HEK293 (cell line): ENCODE results near the gene SLC35G3.
A peak's percentile ranks its signal among the peaks of the same experiment; 100 is the strongest.

Experiments
- CTCF ChIA-PET: fragments of 350-600 bp; formaldehyde crosslinking; extraction: SDS; loops from one replicate; lab custom pipeline; 2021; ENCODE audit warnings: antibody characterized with exemption; lab: Yijun Ruan, JAX
- POLR2A ChIA-PET: fragments of 300-600 bp; formaldehyde crosslinking; extraction: SDS; loops from one replicate; lab custom pipeline; 2020; ENCODE audit warnings: antibody characterized with exemption, inconsistent platforms; lab: Yijun Ruan, JAX
- H3K27ac ChIP-seq: fragments of 200-500 bp; sonication (Bioruptor generic); 2 replicates; pipeline ENCODE4 v1.5.1; 2014; ENCODE audit warnings: low read depth, low read length, control low read depth, inconsistent platforms; ENCODE audit errors: extremely low read depth
- H3K36me3 ChIP-seq, 2 experiments: fragments of 200-500 bp in 1 of 2; sonication (Bioruptor generic) in 1 of 2; 1 replicate in 1 of 2; 2 replicates in 1 of 2; pipeline ENCODE4 v1.5.1; 2014 to 2017; ENCODE audit warnings: inconsistent platforms in 2 of 2, low read length in 2 of 2; ENCODE audit not compliant: control insufficient read depth in 2 of 2, insufficient read depth in 1 of 2
- H3K4me1 ChIP-seq: fragments of 200-500 bp; sonication (Bioruptor generic); 2 replicates; pipeline ENCODE4 v1.5.1; 2014; ENCODE audit warnings: mild to moderate bottlenecking, low read length, inconsistent platforms; ENCODE audit not compliant: control insufficient read depth, insufficient read depth
- H3K4me3 ChIP-seq: 2 replicates; pipeline ENCODE4 v1.5.1; 2011; ENCODE audit warnings: low read depth, mild to moderate bottlenecking, control low read depth, low read length, moderate library complexity
- H3K9me3 ChIP-seq: fragments of 200-500 bp; sonication (Bioruptor generic); 2 replicates; pipeline ENCODE4 v1.5.1; 2014; ENCODE audit warnings: low read depth, low read length, inconsistent platforms; ENCODE audit not compliant: control insufficient read depth, insufficient read depth
- BCL6B ChIP-seq: fragments of 450-650 bp; formaldehyde crosslinking; IDR thresholded peaks from 2 replicates; pipeline ENCODE4 v1.5.1; 2017; ENCODE audit warnings: missing biosample characterization, missing genetic modification characterization
- GLI4 ChIP-seq: fragments of 450-650 bp; formaldehyde crosslinking; IDR thresholded peaks from 2 replicates; pipeline ENCODE4 v1.5.1; 2016; ENCODE audit warnings: missing biosample characterization, missing genetic modification characterization
- GLIS1 ChIP-seq: fragments of 450-650 bp; formaldehyde crosslinking; IDR thresholded peaks from 2 replicates; pipeline ENCODE4 v1.5.1; 2016; ENCODE audit warnings: missing biosample characterization, missing genetic modification characterization
- HOXD13 ChIP-seq: sonication (generic); formaldehyde crosslinking; IDR thresholded peaks from 2 replicates; pipeline ENCODE4 v1.8.0; 2022; ENCODE audit warnings: missing genetic modification reagents, borderline replicate concordance
- KLF17 ChIP-seq: fragments of 450-650 bp; formaldehyde crosslinking; IDR thresholded peaks from 2 replicates; pipeline ENCODE4 v1.5.1; 2016; ENCODE audit warnings: missing biosample characterization, missing genetic modification characterization
- KLF8 ChIP-seq: fragments of 450-650 bp; formaldehyde crosslinking; IDR thresholded peaks from 2 replicates; pipeline ENCODE4 v1.5.1; 2016; ENCODE audit warnings: missing biosample characterization, missing genetic modification characterization
- MZF1 ChIP-seq: fragments of 450-650 bp; formaldehyde crosslinking; IDR thresholded peaks from 2 replicates; pipeline ENCODE4 v1.5.1; 2017; ENCODE audit warnings: missing biosample characterization, missing genetic modification characterization, borderline replicate concordance
- PBX3 ChIP-seq: sonication (generic); formaldehyde crosslinking; IDR thresholded peaks from 2 replicates; pipeline ENCODE4 v1.8.1; 2022; ENCODE audit warnings: mild to moderate bottlenecking, moderate library complexity, missing genetic modification reagents
- REPIN1 ChIP-seq: fragments of 450-650 bp; formaldehyde crosslinking; IDR thresholded peaks from 2 replicates; pipeline ENCODE4 v1.5.1; 2017; ENCODE audit warnings: missing biosample characterization, missing genetic modification characterization, low read depth
- SP2 ChIP-seq: fragments of 450-650 bp; formaldehyde crosslinking; IDR thresholded peaks from 2 replicates; pipeline ENCODE4 v1.5.1; 2016; ENCODE audit warnings: missing biosample characterization, missing genetic modification characterization
- ZBTB20 ChIP-seq: fragments of 450-650 bp; formaldehyde crosslinking; IDR thresholded peaks from 2 replicates; pipeline ENCODE4 v1.5.1; 2016; ENCODE audit warnings: missing biosample characterization, missing genetic modification characterization
- ZBTB44 ChIP-seq: fragments of 450-650 bp; IDR thresholded peaks from 2 replicates; pipeline ENCODE4 v1.5.1; 2018; ENCODE audit warnings: missing biosample characterization, mild to moderate bottlenecking, missing genetic modification characterization
- ZBTB6 ChIP-seq: fragments of 450-650 bp; formaldehyde crosslinking; IDR thresholded peaks from 2 replicates; pipeline ENCODE4 v1.5.1; 2017; ENCODE audit warnings: missing biosample characterization, missing genetic modification characterization
- ZEB2 ChIP-seq: fragments of 450-650 bp; formaldehyde crosslinking; IDR thresholded peaks from 2 replicates; pipeline ENCODE4 v1.5.1; 2016; ENCODE audit warnings: missing biosample characterization, missing genetic modification characterization
- ZNF18 ChIP-seq: fragments of 450-650 bp; formaldehyde crosslinking; IDR thresholded peaks from 2 replicates; pipeline ENCODE4 v1.5.1; 2016; ENCODE audit warnings: missing biosample characterization, missing genetic modification characterization
- ZNF280D ChIP-seq: fragments of 450-650 bp; formaldehyde crosslinking; IDR thresholded peaks from 2 replicates; pipeline ENCODE4 v1.5.1; 2016; ENCODE audit warnings: missing biosample characterization, missing genetic modification characterization
- ZNF292 ChIP-seq: fragments of 450-650 bp; formaldehyde crosslinking; IDR thresholded peaks from 2 replicates; pipeline ENCODE4 v1.5.1; 2016; ENCODE audit warnings: low read depth, missing biosample characterization, missing genetic modification characterization, borderline replicate concordance
- ZNF37A ChIP-seq: fragments of 450-650 bp; IDR thresholded peaks from 2 replicates; pipeline ENCODE4 v1.5.1; 2018; ENCODE audit warnings: missing biosample characterization, missing genetic modification characterization
- ZNF394 ChIP-seq: fragments of 450-650 bp; formaldehyde crosslinking; IDR thresholded peaks from 2 replicates; pipeline ENCODE4 v1.5.1; 2016; ENCODE audit warnings: missing biosample characterization, missing genetic modification characterization, mild to moderate bottlenecking, moderate library complexity, borderline replicate concordance
- ZNF398 ChIP-seq: fragments of 450-650 bp; formaldehyde crosslinking; IDR thresholded peaks from 2 replicates; pipeline ENCODE4 v1.5.1; 2017; ENCODE audit warnings: missing biosample characterization, missing genetic modification characterization
- ZNF404 ChIP-seq: fragments of 450-650 bp; formaldehyde crosslinking; IDR thresholded peaks from 2 replicates; pipeline ENCODE4 v1.5.1; 2017; ENCODE audit warnings: missing biosample characterization, missing genetic modification characterization
- ZNF837 ChIP-seq: fragments of 450-650 bp; formaldehyde crosslinking; IDR thresholded peaks from 2 replicates; pipeline ENCODE4 v1.5.1; 2016; ENCODE audit warnings: missing biosample characterization, missing genetic modification characterization
- ZXDB ChIP-seq: fragments of 450-650 bp; formaldehyde crosslinking; IDR thresholded peaks from 2 replicates; pipeline ENCODE4 v1.5.1; 2016; ENCODE audit warnings: missing biosample characterization, missing genetic modification characterization

Gene SLC35G3

GRCh38 chr17:35242805-35243560, 48.8 kb upstream of the SLC35G3 start, which contains the start of gene SLFN5:
Gene SLFN5, plus strand, starts transcription at chr17:35243072. Its CDS starts 15,619 bp downstream, at chr17:35258691.
- Histone ChIP-seq H3K4me1 (peaks cover 23% of the 10 kb centered on the region), H3K36me3 (peaks cover 0 to 10% of the 10 kb centered on the region in 2 experiments; a peak in 1 of 3 replicates), H3K9me3 (no peaks in the 10 kb centered on the region), H3K4me3 (peak within 1 kb of the TSS; percentile 76), H3K27ac (peak within 1 kb of the TSS; percentile 93)
- ChIA-PET CTCF (interaction anchor here (0.6 to 1.3 kb wide), 4 partner anchors 9 to 386 kb away, joined by 3 to 7 read pairs (median 4); no protein-coding TSS in a partner anchor), POLR2A (interaction anchor here (0.5 to 3.2 kb wide), 8 partner anchors 11 to 714 kb away, joined by 3 to 27 read pairs (median 4); partner anchors contain the start of genes PEX12 and SLFN11)
- peak; percentile 70 for TF ChIP-seq ZNF394 (tag by site-specific recombination)
- TF ChIP-seq PBX3 (CRISPR knock-in tag): peak; percentile 97
- 0 out of 2 replicates have a peak, but pooled peaks have one; percentile 15 for TF ChIP-seq ZXDB (tag by site-specific recombination)
- TF ChIP-seq BCL6B (tag by site-specific recombination): no peak
- no peak for TF ChIP-seq ZNF18 (tag by site-specific recombination)
- TF ChIP-seq ZBTB20 (tag by site-specific recombination): peak; percentile 64; the same call in 1 of the 2 replicates
- no peak; the same call in 1 of the 2 replicates for TF ChIP-seq KLF8
- TF ChIP-seq ZEB2 (tag by site-specific recombination): peak; percentile 27; the same call in 1 of the 2 replicates
- no peak; the same call in 1 of the 2 replicates for TF ChIP-seq ZNF280D (tag by site-specific recombination)
- TF ChIP-seq GLIS1: peak; percentile 35; the same call in 1 of the 2 replicates
- TF ChIP-seq KLF17 (tag by site-specific recombination): 0 out of 2 replicates have a peak, but pooled peaks have one; percentile 14
- TF ChIP-seq ZNF398 (tag by site-specific recombination): peak; percentile 97
- TF ChIP-seq GLI4 (tag by site-specific recombination): no peak
- TF ChIP-seq ZNF292: no peak
- TF ChIP-seq HOXD13 (CRISPR knock-in tag): no peak
- TF ChIP-seq REPIN1 (tag by site-specific recombination): no peak
- TF ChIP-seq ZBTB44: 0 out of 2 replicates have a peak, but pooled peaks have one; percentile 48
- TF ChIP-seq ZNF404 (tag by site-specific recombination): no peak
- 0 out of 2 replicates have a peak, but pooled peaks have one; percentile 12 for TF ChIP-seq MZF1 (tag by site-specific recombination)
- no peak for TF ChIP-seq ZNF837 (tag by site-specific recombination)
- no peak for TF ChIP-seq ZNF37A (tag by site-specific recombination)
- peak; percentile 89 for TF ChIP-seq SP2 (tag by site-specific recombination)
- no peak for TF ChIP-seq ZBTB6 (tag by site-specific recombination)
